ENCODE results near the gene SLC1A4. TPM values are rescaled to one million over a fixed set of nuclear protein-coding genes. Genes with fewer than 3 reads are reported as not detected.
A peak's percentile ranks its signal among the peaks of the same experiment; 100 is the strongest.
"Not testable (repeated sequence)": the region's sequence is repeated elsewhere in the genome, so short reads cannot be mapped to it uniquely, and the experiment has no call there.

SLC1A4 gene
- 8.5 and 11.5 TPM in 2 replicates for total RNA-seq

- peak; percentile 52 for DNase-seq (ENCODE audit: low read depth)
Measured at GRCh38 chr2:64989126-64989981, at the start of gene SLC1A4. Gene SLC1A4, plus strand, starts transcription at chr2:64989399. Its CDS starts 245 bp downstream, at chr2:64989644.

- no peak for DNase-seq (ENCODE audit: low read depth)
Measured at GRCh38 chr2:64941143-64941542, 48.1 kb upstream of the SLC1A4 start.

- DNase-seq (ENCODE audit: low read depth), result no peak
Measured at GRCh38 chr2:64941801-64942200, 47.4 kb upstream of the SLC1A4 start.

GRCh38 chr2:64942693-64943092, 46.5 kb upstream of the SLC1A4 start:
- no peak for DNase-seq (ENCODE audit: low read depth)

GRCh38 chr2:64943387-64944150, 45.6 kb upstream of the SLC1A4 start:
- DNase-seq (ENCODE audit: low read depth), result peak; percentile 25

- no peak for DNase-seq (ENCODE audit: low read depth)
Measured at GRCh38 chr2:64944484-64944883, 44.7 kb upstream of the SLC1A4 start.

GRCh38 chr2:64945973-64946768, 43.0 kb upstream of the SLC1A4 start:
- DNase-seq (ENCODE audit: low read depth), result peak; percentile 10

- DNase-seq (ENCODE audit: low read depth), result no peak
Measured at GRCh38 chr2:64946769-64947247, 42.4 kb upstream of the SLC1A4 start.

GRCh38 chr2:64947885-64948284, 41.3 kb upstream of the SLC1A4 start:
- no peak for DNase-seq (ENCODE audit: low read depth)

- peak; percentile 27 for DNase-seq (ENCODE audit: low read depth)
Measured at GRCh38 chr2:64950226-64951160, 38.7 kb upstream of the SLC1A4 start.

- no peak for DNase-seq (ENCODE audit: low read depth)
Measured at GRCh38 chr2:64951306-64951953, 37.8 kb upstream of the SLC1A4 start.

GRCh38 chr2:64952096-64952495, 37.1 kb upstream of the SLC1A4 start:
- no peak for DNase-seq (ENCODE audit: low read depth)

- peak; percentile 80 for DNase-seq (ENCODE audit: low read depth)
Measured at GRCh38 chr2:64952511-64953482, 36.4 kb upstream of the SLC1A4 start.

GRCh38 chr2:64955467-64955866, 33.7 kb upstream of the SLC1A4 start:
- DNase-seq (ENCODE audit: low read depth), result no peak

GRCh38 chr2:64957109-64957903, 31.9 kb upstream of the SLC1A4 start:
- no peak for DNase-seq (ENCODE audit: low read depth)

GRCh38 chr2:64958556-64958955, 30.6 kb upstream of the SLC1A4 start:
- DNase-seq (ENCODE audit: low read depth), result no peak

GRCh38 chr2:64960819-64961218, 28.4 kb upstream of the SLC1A4 start:
- DNase-seq (ENCODE audit: low read depth), result no peak

GRCh38 chr2:64963138-64963537, 26.1 kb upstream of the SLC1A4 start:
- not testable (repeated sequence) for DNase-seq (ENCODE audit: low read depth)
